Hematopoietic multipotent progenitor cell (in vitro differentiated cells): ENCODE results near the gene STEAP2. TPM values are rescaled to one million over a fixed set of nuclear protein-coding genes. Genes with fewer than 3 reads are reported as not detected.
"Not testable (repeated sequence)": the region's sequence is repeated elsewhere in the genome, so short reads cannot be mapped to it uniquely, and the experiment has no call there.

Experiments
- DNase-seq, 3 donors: peaks; one replicate each; pipeline ENCODE4 v3.0.0-alpha.2; 2011 to 2015; ENCODE audit warnings: low read depth in 2 of 3, low spot score in 2 of 3
- total RNA-seq: library from RNA; depleted of rRNA; stranded (reverse); fragments of >200 nt; gene quantifications from one replicate; pipeline ENCODE4 v1.2.3, GENCODE V29; 2012

STEAP2 gene
- total RNA-seq, 1 donor: under 0.01 TPM

DNA sequence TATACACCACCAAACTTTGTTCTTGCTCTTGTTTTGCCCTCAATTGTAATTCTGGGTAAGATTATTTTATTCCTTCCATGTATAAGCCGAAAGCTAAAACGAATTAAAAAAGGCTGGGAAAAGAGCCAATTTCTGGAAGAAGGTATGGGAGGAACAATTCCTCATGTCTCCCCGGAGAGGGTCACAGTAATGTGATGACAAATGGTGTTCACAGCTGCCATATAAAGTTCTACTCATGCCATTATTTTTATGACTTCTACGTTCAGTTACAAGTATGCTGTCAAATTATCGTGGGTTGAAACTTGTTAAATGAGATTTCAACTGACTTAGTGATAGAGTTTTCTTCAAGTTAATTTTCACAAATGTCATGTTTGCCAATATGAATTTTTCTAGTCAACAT, 20.9 kb downstream of the STEAP2 start:
- DNase-seq: no peak

DNA sequence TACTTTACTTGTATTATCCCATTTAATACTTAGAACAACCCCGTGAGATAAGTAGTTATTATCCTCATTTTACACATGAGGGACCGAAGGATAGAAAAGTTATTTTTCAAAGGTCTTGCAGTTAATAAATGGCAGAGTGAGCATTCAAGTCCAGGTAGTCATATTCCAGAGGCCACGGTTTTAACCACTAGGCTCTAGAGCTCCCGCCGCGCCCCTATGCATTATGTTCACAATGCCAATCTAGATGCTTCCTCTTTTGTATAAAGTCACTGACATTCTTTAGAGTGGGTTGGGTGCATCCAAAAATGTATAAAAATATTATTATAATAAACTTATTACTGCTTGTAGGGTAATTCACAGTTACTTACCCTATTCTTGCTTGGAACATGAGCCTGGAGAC, 22.0 kb downstream of the STEAP2 start:
- no peak for DNase-seq

DNA sequence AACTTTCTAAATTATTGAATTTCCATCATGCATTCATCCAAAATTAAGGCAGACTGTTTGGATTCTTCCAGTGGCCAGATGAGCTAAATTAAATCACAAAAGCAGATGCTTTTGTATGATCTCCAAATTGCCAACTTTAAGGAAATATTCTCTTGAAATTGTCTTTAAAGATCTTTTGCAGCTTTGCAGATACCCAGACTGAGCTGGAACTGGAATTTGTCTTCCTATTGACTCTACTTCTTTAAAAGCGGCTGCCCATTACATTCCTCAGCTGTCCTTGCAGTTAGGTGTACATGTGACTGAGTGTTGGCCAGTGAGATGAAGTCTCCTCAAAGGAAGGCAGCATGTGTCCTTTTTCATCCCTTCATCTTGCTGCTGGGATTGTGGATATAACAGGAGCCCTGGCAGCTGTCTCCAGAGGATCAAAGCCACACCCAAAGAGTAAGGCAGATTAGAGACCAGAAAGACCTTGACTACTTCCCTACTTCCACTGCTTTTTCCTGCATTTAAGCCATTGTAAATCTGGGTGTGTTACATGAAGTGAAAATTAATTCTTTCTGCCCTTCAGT, 25.3 kb downstream of the STEAP2 start:
- DNase-seq: no peak

- DNase-seq: no peak
Measured at GRCh38 chr7:90238022-90238421, 26.5 kb downstream of the STEAP2 start.

DNA sequence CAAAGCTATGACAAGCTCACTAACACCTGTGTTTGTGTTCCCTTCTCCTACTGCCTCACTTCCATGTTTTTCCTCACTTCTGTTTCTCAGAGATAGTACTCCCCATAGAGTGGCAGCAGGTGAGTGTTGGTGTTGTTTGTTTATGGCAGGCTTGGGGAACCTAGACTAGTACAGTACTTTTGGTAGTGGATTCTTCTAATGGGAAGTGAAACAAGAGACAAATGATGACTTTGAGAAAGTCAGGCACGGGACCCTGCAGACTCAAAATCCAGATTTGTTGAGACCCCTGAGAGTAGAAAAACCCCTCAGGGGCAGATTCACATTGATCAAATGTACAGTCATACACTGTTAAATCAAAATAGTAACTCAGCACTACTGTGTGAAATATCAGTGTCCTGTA, 27.0 kb downstream of the STEAP2 start:
- no peak for DNase-seq

GRCh38 chr7:90239050-90239449, 27.5 kb downstream of the STEAP2 start:
- no peak for DNase-seq

DNA sequence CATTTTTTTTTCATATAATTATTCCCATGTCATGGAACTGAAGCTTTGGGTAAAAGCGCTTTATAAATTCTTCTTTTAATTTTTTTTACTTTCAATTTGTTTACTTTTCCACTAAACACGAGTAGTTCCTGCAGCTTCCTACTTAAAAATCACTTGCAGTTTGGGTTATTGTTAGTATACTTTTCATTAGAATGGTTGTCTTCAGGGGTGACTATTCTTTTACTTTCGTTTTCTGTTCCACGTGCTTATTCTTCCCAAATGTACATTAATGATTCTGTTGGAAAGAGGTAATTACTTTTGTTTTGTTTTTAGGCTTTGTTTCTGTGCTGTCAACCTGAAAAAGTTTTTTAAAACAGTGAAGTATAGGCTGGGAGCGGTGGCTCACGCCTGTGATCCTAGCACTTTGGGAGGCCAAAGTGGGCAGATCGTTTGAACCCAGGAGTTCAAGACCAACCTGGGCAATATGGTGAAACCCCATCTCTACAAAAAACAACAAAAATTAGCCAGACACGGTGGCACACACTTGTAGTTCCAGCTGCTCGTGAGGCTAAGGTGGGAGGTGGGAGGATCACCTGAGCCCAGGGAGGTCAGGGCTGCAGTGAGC, 28.2 kb downstream of the STEAP2 start:
- DNase-seq: no peak

DNA sequence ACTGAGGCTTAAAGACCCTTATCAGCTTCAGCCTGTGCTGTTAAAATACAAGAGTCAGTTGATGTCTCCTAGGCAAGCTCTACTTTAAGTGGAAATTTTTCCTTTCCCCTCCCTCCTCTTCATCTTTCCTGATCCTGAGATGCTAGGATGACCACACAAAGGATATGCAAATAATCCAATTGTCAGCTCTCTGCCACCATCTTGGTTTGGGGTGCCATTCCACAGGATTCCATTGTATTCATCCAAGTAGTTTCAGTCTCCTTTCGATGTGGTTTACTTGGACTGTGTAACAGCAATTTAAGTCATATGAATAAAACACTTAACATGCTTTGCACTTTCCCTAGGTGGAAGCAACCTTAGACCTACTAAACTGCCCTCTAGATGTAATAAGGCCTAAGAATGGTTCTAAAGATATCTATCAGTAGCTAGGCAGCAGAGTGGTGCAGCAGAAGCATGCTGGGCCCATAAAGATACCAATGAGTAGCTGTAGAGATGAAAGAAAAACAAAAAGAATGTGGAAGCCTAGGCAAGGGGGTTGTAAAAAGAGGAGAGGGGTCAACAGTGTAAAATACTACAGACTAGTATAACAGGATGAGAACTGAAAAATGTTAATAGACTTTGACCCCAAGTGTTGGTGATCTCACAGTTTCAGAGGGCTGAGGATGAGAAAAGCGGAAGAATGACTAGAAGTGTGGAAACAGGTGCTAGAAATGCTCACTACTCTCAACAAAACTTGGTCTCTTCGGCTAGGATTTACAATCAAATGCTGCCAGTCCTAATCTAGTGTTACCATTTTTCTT, 31.0 kb downstream of the STEAP2 start:
- DNase-seq: no peak

- no peak for DNase-seq
Measured at GRCh38 chr7:90243556-90243955, 32.0 kb downstream of the STEAP2 start.

GRCh38 chr7:90244565-90244908, 33.0 kb downstream of the STEAP2 start:
- no peak for DNase-seq

DNA sequence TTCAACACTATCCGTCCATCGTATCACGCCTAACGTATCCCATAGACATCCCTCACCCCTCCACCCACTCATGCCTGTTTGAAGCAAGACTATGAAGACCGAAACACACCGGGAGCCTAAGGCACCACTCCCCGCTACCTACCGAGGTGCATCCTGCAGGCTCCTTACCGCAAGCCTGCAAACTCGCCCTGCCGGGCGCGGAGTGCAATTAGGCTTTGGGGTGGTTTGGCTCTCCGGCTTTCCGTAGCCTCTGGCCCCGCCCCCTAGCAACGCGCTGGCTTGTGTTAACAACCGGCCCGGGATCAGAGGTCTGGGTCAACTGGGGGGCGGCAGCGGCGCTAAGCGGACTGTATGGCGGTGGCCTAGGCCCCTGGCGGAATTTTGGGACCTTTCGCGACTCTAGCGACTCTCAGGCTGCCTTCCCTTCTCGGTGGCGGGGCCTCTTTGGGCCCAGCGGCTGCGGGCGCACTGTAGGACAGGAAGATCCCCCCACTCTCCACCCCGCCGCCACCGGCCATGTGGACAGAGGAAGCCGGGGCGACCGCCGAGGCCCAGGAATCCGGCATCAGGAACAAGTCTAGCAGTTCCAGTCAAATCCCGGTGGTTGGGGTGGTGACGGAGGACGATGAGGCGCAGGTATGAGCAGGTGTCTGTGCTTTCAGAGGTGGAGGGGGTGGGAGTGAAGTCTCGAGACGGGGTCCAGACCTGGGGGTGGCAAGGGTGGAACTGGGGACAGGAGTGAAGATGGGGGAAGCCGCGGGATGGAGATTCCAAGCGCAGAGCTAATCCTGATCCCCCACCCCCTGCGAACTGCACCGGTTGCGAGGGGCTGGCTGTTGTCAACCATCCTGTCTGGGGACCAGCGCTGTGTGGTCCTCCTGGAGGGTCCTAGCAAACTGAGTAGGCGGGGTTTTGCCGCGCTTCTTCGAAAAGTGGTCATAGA, 33.6 kb downstream of the STEAP2 start, which contains the start of gene CFAP69:
CFAP69 (plus strand) TSS at position 266 of the 943 bp plus-strand sequence; CDS start at position 517, 251 bp downstream.
- DNase-seq: peak; percentile 70 to 89 (median 84)

- DNase-seq: no peak
Measured at GRCh38 chr7:90246171-90246570, 34.6 kb downstream of the STEAP2 start.

DNA sequence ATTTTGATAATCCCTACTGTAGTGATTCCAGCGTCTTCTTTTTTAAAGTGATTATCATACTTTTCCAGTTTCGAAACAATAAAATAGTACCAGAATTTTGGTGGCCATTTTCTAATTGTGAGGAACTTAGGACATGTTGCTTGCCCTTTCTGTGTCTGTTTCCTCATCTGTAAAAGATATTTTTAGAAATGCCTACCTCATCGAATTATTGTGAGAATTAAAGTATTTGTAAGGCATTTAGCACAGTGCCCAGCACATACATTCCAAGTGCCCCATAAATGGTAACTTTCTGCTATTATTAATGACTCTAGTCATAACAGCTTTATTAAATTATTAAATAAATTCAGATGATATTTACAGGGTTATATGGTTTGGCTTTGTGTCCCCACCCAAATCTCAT, 37.2 kb downstream of the STEAP2 start:
- no peak for DNase-seq

- DNase-seq: peak in 1 of 3 donors; percentile 13
Measured at GRCh38 chr7:90250601-90251303, 39.2 kb downstream of the STEAP2 start.

DNA sequence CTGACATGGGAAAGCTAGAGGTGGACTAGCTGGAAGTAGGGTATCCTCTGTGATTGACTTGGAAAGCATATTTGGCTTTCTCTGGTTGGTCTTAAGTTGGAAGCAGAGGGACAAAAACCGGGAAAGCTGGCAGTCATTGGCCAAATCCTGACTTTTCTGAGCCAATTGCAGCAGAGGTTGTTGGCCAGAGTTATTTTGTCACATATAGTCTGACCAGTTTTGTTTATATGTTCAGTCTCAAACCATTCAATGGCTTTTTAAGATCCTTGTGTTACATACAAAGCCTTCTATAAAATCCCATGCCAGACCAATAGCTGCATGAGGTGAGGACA, 39.7 kb downstream of the STEAP2 start:
- no peak for DNase-seq

DNA sequence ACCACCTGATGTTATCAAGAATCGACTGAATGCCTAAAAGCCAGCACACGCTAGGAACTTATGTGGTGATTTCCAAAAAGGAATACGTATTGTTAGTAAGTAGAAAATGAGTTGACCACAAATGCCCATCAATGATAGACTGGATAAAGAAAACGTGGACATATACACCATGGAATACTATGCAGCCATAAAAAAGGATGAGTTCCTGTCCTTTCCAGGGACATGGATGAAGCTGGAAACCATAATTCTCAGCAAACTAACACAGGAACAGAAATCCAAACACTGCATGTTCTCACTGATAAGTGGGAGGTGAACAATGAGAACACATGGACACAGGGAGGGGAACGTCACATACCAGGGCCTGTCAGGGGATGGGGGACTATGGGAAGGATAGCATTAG, 44.5 kb downstream of the STEAP2 start:
- DNase-seq: not testable (repeated sequence)

- no peak for DNase-seq
Measured at GRCh38 chr7:90256778-90257177, 45.2 kb downstream of the STEAP2 start.

DNA sequence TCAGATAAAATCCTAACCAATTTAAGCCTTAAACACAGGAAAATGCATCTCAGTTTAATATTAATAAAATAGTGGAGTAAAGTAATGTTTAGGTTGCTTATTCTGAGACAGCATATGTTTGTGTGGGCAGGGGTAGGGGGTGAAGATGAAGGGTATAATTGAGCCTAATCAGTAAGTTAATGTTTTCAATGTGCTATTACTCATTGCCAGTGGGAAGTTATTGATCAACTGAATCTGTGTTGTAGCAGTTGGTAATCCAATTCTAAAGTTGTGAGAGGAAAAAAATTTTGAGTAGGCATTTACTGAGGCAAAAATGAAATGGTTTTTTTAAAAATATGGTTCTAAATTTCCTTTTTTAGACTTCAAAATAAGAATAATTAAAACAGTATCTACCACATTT, 49.9 kb downstream of the STEAP2 start:
- DNase-seq: no peak

- peak in 2 of 3 donors; percentile 14 to 56 for DNase-seq
Measured at GRCh38 chr7:90262438-90262837, 50.9 kb downstream of the STEAP2 start.

DNA sequence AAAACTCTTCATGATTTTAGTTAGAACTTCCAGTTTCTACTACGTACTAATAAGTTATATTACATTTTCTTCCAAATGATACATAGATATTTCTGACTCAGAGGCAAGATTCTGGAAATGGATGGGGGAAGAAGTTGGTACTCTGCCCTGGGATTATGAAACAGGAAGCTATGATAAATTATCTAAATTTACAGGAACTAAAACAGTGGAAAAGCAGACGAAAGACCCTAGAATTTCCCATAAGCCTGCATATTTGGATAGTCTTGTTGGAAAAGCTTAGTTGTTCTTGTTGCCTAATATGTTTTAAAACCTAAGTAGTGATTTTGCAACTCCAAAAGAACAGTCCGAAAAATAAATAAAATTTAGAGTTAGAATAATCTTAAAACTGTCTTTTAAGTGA, 55.3 kb downstream of the STEAP2 start:
- DNase-seq: no peak
